Immature natural killer cell (primary cell): Measurements from ENCODE around the gene HTR2A. TPM values are rescaled to one million over a fixed set of nuclear protein-coding genes. Genes with fewer than 3 reads are reported as not detected.

Experiments
- DNase-seq, 3 donors: peaks; one replicate each; pipeline ENCODE4 v3.0.0; 2022; ENCODE audit warnings: mixed read lengths in 1 of 3
- H3K27ac Mint-ChIP-seq, 6 donors: one replicate each; pipeline ENCODE4 v1.8.0; 2020; ENCODE audit warnings: mixed read lengths in 6 of 6, mild to moderate bottlenecking in 5 of 6, inconsistent platforms in 4 of 6, moderate library complexity in 3 of 6
- H3K27me3 Mint-ChIP-seq, 3 donors: one replicate each; pipeline ENCODE4 v1.8.0; 2020 to 2021; ENCODE audit warnings: low read depth in 3 of 3, mild to moderate bottlenecking in 3 of 3, mixed read lengths in 3 of 3, moderate library complexity in 3 of 3, inconsistent platforms in 1 of 3
- H3K36me3 Mint-ChIP-seq, 3 donors: one replicate each; pipeline ENCODE4 v1.8.0; 2020; ENCODE audit warnings: mixed read lengths in 3 of 3, inconsistent platforms in 2 of 3, mild to moderate bottlenecking in 2 of 3
- H3K4me1 Mint-ChIP-seq, 2 donors: one replicate each; pipeline ENCODE4 v1.8.0; 2020; ENCODE audit warnings: inconsistent platforms in 2 of 2, mild to moderate bottlenecking in 2 of 2, mixed read lengths in 2 of 2, moderate library complexity in 1 of 2
- H3K4me3 Mint-ChIP-seq, 5 donors: one replicate each; pipeline ENCODE4 v1.8.0; 2020; ENCODE audit warnings: mild to moderate bottlenecking in 5 of 5, mixed read lengths in 5 of 5, inconsistent platforms in 3 of 5, moderate library complexity in 3 of 5
- H3K9me3 Mint-ChIP-seq, 6 donors: one replicate each; pipeline ENCODE4 v1.8.0; 2020; ENCODE audit warnings: mild to moderate bottlenecking in 6 of 6, mixed read lengths in 6 of 6, inconsistent platforms in 4 of 6, moderate library complexity in 3 of 6
- polyA plus RNA-seq, 3 donors: library from polyadenylated mRNA; unstranded; fragments of 300-500 nt; fragmentation: Illumina TruSeq; gene quantifications; one replicate each; pipeline ENCODE4 v1.2.3, GENCODE V29; 2021

Gene HTR2A
- polyA plus RNA-seq, 3 donors from 2014 or later, result not detected

GRCh38 chr13:46795321-46795720 is 101.5 kb downstream of the HTR2A start:
- no peaks in the 10 kb centered on the region for H3K9me3 Mint-ChIP-seq
- H3K36me3 Mint-ChIP-seq, result peaks cover 6 to 15% (median 7%) of the 10 kb centered on the region in 3 donors

GRCh38 chr13:46783504-46783903 is 113.3 kb downstream of the HTR2A start:
- no peak overlapping the region for H3K4me3 Mint-ChIP-seq
- no peaks in the 10 kb centered on the region for H3K9me3 Mint-ChIP-seq
- no peaks in the 10 kb centered on the region for H3K4me1 Mint-ChIP-seq
- no peak for DNase-seq
- no peak overlapping the region for H3K27ac Mint-ChIP-seq
- peaks cover 31 to 54% (median 38%) of the 10 kb centered on the region in 3 donors for H3K36me3 Mint-ChIP-seq
- H3K27me3 Mint-ChIP-seq, result no peaks in the 10 kb centered on the region

More at GRCh38 chr13:46795321-46795720, 101.5 kb downstream of the HTR2A start:
- no peak for DNase-seq
- Mint-ChIP-seq H3K4me3 (peak overlapping the region; percentile 44 to 69 (median 66)), H3K27me3 (peaks cover 0 to 7% (median 2%) of the 10 kb centered on the region in 3 donors), H3K4me1 (peaks cover 19 to 29% of the 10 kb centered on the region in 2 donors), H3K27ac (no peak overlapping the region)

GRCh38 chr13:46782691-46783090 is 114.2 kb downstream of the HTR2A start:
- no peak overlapping the region for H3K4me3 Mint-ChIP-seq
- no peaks in the 10 kb centered on the region for H3K9me3 Mint-ChIP-seq
- no peak overlapping the region for H3K27ac Mint-ChIP-seq
- H3K36me3 Mint-ChIP-seq, result peaks cover 31 to 55% (median 45%) of the 10 kb centered on the region in 3 donors
- H3K27me3 Mint-ChIP-seq, result no peaks in the 10 kb centered on the region
- DNase-seq, result no peak
- H3K4me1 Mint-ChIP-seq, result no peaks in the 10 kb centered on the region

GRCh38 chr13:46782066-46782465 is 114.8 kb downstream of the HTR2A start:
- DNase-seq, result no peak
- Mint-ChIP-seq H3K4me1 (no peaks in the 10 kb centered on the region), H3K36me3 (peaks cover 31 to 55% (median 45%) of the 10 kb centered on the region in 3 donors), H3K4me3 (no peak overlapping the region), H3K9me3 (no peaks in the 10 kb centered on the region), H3K27me3 (no peaks in the 10 kb centered on the region), H3K27ac (no peak overlapping the region)

Other genes with a start within 250 kb of the HTR2A start
- 10 to 100 TPM; 52.7 to 69.4 (median 59.2) TPM for gene ESD, start 99.9 kb downstream of the HTR2A start, polyA plus RNA-seq